ENCODE results near the gene DDI2.
A peak's percentile ranks its signal among the peaks of the same experiment; 100 is the strongest.
"Not testable (repeated sequence)": the region's sequence is repeated elsewhere in the genome, so short reads cannot be mapped to it uniquely, and the experiment has no call there.

Gene DDI2

DNA sequence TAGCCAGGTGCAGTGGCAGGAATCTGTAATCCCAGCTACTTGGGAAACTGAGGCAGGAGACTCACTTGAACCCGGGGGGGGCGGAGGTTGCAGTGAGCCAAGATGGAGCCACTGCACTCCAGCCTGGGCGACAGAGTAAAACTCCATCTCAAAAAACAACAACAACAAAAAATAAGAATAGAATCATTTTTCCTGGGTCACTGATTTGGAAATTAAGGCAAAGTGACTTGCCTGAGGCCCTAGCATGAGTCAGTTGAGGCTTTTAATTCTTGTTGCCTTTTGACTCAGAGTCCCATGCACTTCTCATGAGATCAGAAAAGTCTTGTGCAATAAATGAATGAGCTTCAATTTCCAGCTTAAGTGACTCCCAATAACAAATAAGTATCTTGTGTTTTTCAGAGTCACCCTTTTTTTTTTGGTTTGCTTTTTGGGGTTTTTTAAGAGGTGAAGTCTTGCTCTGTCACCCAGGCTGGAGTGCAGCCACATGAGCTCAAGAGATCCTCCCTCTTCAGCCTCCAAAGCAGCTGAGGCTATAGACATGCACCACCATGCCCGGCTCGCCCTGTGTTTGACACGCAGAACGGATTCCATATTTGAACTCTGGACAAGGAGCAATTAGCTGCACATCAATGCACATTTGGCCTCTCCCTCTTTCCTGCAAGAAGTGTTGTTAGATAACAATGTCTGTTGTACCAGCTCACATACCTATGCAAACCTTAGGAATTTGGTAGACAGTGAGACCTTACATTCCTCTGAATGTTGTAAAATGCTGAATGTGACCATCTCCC, 63.5 kb downstream of the DDI2 start:
- DNase-seq = no peak

DNA sequence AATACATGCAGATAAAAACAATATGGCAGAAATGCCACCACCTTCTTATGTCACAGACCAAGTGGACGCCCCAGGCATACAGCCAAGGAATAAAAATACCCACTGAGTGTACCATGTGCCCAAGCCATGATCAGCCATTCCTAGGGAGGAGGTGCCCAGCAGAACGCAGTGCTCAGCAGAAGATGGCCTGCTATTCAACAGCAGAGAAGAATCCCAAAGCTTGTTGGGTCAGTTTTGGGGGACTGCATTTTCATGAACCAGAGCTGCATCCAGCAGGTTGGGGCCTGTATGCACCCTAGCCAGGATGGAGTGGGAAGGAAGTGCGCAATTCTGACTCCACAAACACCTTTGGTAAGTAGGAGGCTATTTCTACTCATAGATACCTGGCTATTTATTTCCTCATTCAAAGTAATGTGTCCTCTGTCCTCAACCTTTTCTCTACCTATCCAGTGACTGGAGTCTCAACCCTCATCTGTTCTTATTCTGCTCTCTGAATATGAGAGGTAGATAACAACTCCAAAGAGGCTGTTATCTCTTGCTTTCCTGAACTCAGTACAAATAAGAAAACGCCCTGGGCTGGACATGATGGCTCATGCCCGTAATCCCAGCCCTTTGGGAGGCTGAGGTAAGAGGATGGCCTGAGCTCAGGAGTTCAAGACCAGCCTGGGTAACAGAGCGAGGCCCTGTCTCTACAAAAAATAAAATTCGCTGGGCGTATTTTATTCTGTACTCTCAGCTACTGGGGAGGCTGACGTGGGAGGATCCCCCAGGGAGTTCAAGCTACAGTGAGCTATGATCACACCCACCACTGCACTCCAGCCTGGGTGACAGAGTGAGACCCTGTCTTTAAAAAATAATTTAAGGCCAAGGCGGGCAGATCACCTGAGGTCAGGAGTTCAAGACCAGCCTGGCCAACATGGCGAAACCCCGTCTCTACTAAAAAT, 64.4 kb downstream of the DDI2 start:
- no peak for DNase-seq

DNA sequence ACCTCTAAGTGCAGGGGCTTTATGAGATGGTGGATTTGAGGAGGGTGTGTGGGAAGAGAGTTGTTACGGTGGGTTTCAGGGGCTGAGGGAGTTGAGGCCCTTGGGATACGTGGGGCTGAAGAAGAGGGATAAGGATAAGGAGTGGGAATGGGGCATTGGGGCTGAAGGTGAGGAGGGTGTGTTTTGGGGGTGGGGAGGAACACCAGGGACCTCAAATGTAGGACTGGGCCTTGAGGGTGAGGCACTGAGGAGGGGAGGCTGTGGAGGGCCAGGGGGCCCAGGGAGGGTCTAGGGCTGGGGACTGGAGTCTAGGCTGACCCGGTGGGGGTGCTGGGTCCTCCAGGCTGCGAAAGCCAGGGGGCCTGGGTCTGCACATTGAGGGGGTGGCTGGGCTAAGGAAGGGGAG, 65.7 kb downstream of the DDI2 start:
- no peak for DNase-seq

DNA sequence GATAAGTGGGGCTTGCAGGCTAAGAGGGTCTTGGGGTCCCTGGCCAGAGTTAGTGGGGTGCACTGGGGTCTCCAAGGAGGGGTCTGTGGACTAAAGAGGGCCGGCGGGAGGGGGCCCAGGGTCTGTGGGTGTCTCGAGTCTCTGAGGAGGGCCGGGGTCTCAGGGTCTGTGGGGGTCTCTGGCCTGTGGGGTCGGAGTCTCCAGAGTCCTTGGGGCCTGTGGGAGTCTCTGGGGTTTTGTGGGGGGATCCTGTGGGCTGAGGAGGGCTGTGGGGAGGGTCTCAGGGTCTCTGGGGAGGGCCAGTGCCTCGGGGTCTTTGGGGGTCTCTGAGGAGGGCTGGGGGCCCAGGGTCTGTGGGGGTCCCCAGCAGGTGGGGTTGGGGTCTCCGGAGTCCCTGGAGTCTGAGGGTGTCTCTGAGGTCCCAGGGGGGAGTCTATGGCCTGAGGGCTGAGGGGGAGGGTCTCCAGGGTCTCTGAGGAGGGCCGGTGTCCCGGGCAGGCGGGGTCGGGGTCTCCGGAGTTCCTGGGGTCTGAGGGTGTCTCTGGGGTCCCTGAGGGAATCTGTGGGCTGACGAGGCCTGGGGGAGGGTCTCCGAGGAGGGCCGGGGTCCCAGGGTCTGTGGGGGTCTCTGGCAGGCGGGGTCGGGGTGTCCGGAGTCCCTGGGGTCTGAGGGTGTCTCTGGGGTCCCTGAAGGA, 66.2 kb downstream of the DDI2 start:
- DNase-seq = no peak

DNA sequence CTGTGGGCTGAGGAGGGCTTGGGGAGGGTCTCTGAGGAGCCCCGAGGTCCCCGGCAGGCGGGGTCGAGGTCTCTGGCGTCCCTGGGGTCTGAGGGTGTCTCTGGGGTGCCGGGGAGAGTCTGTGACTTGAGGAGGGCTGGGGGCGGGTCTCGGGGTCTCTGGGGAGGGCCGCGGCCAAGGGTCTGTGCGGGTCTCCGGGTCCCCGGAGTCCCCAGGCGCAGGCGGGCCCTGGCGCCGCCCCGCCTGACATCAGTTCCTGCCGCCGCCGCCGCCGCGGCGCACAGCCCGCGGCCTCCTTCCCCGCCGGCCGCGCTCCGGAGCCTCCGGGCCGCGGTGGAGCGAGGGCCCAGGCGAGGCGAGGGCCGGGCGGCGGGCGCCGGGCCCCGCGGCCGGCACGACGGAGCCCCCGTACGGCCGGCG, 66.8 kb downstream of the DDI2 start, which contains the start of gene PLEKHM2:
TSS of gene PLEKHM2 (plus strand) at position 279 of the 420 bp plus-strand sequence. CDS start 239 bp downstream, outside the sequence.
- DNase-seq = peak; percentile 19

DNA sequence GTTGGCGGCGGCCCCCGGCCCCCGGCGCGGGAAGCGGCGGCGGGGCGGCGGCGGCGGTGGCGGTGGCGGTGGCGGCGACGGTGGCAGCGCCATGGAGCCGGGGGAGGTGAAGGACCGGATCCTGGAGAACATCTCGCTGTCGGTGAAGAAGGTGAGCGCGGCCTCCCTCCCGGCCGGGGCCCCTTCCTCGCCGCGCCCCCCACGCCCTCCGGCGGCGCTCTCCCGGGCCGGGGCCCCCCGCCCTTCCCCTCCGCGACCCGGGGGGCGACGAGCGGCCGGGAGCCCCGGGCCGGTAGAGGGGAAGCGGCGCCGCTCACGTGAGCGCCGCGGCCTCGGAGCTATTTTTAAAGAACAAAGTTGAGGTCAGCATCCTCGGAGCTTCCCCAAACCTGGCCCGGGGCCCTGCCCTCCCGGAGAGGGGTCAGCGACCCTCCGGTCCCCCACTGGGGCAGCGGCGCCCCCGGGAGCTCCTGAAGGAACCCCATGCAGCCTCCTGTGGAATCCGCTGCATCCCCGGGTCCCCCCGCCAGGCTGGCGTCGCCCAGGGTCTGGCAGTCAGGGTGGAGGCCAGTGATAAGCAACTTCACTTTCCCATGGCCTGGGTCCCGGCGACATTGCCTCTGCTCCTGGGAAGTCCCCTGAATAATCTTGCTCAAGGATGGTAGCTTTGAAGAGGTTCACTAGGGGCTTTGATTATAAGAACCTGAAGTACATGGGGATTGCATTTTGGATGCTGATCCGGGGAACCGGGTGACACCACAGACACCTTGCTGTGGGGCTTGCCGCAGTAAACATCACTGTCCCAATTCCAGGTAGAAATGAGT, 67.4 kb downstream of the DDI2 start:
- peak; percentile 17 for DNase-seq

DNA sequence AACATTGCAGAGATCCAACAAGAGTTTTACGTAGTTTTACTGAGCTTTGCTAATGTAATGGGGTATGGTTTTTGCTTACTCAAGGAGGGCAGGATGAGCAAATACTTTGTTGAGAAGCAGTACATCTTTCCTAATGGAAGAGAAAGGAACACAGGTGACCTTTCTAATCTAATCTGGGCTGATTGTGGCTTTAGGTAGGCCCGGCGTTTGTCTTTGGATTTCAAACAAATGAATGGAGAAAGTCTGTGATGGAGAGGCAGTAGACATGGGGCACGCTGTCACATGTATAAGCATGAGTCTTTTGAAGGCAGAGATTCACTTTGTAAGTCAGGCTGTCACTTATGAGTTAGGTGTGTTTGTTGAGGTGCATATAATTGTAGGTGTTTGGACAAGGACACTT, 68.6 kb downstream of the DDI2 start:
- no peak for DNase-seq

DNA sequence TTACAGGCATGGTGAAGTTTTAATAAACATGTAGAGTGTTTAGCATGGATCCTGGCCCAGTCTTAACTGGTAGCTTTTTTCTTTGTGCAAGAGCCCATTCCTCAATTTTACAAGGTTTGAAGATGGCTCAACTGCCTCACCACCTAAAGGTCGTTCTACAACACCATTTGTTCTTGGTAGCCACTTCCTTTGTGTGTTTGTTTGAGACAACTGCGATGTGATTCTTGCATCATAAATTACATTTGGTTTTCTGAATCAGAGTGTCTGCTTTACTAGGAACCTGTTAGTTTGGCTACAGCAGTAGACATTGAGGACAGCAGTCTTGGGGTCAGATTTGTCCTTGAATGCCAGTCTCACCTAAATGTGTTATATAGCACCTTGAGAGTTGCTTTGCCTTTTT, 70.2 kb downstream of the DDI2 start:
- no peak for DNase-seq

DNA sequence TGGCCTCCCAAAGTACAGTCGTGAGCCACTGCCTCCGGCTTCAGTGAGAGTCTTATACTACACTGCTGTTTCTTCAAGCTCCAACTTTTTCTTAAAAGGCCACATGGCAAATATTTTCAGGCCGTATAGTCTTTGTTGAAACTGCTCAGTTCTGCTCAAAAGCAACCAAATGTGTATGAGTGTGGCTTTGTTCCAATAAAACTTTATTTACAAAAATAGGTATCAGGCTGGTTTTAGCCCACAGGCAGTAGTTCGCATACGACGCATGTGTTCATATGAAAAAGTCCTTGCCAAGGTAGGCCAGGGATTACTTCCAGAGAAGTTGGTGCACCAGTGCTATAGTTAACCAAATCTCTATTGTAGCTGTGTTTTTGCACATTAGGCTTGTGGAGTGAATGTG, 73.1 kb downstream of the DDI2 start:
- DNase-seq = no peak

DNA sequence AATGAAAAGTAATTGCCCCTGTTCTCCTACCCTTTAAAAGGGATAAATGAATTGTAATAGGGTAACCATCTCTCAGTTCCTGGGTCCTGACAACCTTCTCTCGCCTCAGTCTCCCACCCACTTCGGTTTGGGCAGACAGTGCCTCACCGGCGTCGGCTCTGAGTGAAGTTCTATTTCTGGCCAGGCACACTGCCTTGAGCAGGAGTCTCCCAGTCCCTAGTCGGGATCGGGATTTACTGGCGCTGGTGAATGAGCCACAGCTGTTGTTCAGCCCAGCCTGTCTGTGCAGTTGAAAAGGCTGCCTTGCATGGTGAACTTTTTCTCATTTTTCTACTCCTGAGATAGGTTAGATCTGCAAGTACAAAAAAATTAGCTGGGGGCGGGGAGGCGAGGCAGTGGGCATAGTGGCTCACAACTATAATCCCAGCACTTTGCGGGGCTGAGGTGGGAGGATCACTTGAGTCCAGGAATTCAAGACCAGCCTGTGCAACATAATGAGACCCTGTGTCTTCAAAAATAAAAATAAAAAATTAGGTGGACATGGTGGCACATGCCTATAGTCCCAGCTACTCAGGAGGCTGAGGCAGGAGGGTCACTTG, 74.3 kb downstream of the DDI2 start:
- DNase-seq = no peak

DNA sequence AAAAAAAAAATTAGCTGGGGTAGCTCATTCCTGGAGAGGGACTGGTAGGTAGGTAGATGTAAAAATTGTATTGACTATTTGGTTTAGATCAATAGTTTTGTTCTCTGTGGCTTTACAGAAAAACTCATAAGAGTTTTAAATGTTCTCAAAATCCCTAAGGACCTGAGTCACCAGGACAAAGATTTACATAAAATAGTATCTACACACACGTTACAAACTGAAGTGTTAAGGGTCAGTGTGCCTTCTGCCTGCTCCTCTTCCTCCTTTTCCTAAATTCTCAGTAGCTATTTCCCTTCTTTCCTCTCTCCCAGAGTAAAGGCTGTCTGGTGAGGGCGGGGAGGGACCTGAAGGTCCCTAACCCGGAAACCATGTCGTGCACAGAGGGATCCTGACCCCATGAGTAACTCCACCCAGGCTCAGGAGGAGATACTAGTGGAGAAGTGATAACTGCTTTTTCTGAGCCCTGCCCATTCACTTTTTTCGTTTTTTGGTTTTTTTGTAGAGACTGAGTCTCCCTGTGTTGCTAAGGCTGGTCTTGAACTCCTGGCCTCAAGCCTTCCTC, 74.9 kb downstream of the DDI2 start:
- DNase-seq = no peak

DNA sequence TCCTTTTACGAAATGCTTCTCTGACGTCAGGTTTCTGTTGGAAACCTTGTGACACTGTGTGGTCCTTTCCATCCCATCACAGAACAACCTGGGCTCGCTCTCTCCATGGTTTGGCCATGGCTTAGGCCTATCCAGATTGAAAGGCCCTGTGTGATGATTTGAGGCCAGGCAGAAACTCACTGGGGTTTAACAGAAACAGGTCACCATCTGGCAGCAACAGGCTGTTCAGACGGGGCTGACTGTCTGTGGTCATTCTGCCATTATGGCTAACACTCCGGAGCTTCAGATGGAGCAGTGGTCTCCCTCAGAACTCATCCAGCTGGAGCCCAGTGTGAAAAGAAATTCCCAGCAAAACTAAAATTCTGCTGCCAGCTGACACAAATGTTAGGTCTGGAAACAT, 76.1 kb downstream of the DDI2 start:
- no peak for DNase-seq

DNA sequence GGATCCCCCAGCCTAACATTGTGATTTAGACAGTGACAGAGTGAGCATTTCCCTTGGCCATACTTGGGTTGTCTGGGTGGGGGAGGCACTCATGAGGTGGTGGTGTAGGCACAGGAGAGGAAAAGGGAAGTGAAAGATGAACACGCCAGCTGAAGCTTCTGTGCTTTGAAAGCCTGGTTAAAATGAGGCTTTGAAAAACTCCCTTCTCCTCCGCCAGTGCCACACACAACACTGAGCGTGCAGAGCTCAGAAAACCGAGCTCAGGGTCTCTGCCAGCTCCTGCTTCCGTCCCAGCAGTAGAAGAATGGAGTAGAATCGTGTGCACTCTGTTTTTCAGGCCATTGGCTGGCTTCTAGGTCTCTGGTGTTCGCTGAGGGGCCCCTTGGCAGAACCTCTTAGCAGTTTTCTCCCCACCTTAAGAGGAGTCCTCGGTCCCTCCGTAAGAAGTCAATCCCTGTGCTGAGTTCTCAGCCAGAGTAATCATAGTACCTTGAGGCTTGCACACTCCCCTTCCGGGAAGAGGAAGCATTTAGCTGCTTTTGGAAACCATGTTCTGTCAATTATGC, 79.8 kb downstream of the DDI2 start:
- DNase-seq = no peak

DNA sequence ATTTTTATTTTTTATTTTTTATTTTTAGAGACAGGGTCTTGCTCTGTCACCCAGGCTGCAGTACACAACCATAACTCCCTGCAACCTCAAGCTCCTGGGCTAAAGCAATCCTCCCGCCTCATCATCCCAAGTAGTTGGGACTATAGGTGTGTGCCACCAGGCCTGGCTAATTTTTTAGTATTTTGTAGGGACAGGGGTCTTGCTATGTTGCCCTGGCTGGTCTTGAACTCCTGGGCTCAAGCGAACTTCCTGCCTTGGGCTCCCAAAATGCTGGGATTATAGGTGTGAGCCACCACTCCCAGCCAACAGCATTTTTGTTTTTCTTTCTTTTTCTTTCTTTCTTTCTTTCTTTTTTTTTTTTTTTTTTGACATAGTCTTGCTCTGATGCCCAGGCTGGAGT, 80.9 kb downstream of the DDI2 start:
- DNase-seq = no peak

DNA sequence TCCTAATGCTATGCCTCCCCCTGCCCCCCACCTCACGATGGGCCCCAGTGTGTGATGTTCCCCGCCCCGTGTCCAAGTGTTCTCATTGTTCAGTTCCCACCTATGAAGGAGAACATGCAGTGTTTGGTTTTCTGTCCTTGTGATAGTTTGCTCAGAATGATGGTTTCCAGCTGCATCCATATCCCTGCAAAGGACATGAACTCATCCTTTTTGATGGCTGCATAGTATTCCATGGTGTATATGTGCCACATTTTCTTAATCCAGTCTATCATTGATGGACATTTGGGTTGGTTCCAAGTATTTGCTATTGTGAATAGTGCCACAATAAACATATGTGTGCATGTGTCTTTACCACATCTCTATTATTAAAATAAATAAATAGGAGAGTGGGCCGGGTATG, 82.1 kb downstream of the DDI2 start:
- DNase-seq = not testable (repeated sequence)

DNA sequence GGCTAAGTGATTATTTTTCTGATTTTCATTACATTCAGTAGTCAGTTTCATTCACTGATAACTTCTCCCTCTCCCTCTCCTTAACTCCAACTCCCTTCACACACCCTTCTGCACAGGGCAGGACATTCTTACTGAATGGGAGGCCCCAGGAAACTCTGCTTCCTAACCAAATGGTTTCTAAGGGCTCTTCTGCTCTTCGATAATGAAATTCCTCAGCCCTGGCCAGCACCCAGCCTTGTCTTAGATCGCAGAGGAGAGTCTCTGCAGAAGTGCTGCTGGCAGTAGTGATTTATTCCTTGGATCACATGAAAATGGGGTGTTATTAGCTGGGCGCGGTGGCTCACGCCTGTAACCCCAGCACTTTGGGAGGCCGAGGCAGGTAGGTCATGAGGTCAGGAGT, 83.2 kb downstream of the DDI2 start:
- no peak for DNase-seq

DNA sequence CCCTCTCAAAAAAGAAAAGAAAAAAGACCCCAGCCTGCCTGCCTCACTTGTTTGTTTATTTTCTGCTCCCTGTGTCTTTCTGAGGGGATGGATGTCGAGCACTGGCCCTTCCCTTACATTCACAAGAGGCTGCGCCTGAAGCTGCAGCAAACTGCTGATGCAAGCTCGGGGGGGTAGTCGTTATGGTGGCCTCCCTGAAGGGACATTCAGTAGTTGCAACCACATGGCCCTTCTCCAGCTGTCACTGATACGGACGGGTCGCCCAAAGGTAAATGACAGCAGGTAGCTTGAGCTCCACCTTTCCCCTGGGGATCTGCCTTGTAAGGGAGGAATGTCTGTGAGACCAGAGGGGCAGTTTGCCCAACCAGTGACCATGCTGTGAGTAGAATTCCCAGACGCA, 84.5 kb downstream of the DDI2 start:
- DNase-seq = no peak

DNA sequence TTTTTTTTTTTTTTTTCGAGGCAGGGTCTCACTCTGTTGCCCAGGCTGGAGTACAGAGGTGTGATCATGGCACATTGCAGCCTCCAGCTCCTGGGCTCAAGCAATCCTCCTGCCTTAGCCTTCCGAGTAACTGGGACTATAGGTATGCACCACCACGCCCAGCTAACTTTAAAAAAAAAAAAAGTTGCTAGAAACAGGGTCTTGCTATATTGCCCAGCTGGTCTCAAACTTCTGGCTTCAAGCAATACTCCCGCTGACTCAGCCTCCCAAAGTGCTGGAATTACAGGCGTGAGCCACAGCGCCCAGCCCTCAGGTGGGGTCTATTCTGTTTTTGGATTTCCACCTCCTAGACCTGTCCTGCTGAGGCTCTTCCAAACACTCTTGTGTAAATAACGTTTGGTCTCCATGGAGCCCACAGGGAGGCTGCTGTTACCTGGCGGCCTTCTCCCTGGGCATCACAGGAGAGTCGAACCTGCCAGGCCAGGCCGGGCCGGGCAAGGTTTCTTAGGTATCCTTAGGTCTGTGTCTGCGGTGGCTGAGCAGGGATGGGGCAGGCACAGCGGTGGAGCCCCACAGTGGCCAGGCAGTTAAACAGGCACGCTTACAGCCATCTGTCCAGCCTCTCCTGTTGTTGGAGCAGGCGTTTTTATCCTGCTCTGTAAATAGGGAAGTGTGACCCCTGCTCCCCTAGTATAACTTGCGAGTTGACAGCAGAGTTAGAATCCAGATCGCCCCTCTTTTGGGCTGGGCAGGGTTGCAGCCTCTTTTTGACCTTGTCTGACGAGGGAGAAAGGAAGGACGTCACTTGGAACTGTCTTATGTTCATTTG, 85.7 kb downstream of the DDI2 start:
- no peak for DNase-seq

DNA sequence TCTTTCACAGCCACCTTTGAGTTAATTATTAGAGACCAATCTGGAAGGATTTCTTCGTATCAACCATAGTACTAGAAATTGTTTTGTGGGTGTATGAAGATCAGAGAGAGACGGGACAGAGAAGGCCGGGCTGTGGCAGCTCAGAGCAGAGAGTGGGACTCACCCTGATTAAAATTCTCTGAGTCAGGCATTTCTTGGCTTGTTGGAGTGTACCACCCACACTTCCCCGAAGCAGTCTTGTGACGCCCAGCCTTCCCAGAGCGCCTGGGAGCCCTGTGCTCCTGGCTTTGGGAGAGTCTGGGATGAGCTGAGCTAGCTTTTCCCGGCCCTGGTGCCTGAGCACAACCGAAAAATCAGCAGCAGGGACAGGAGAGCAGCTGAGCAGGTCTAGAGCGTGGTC, 86.3 kb downstream of the DDI2 start:
- no peak for DNase-seq

DNA sequence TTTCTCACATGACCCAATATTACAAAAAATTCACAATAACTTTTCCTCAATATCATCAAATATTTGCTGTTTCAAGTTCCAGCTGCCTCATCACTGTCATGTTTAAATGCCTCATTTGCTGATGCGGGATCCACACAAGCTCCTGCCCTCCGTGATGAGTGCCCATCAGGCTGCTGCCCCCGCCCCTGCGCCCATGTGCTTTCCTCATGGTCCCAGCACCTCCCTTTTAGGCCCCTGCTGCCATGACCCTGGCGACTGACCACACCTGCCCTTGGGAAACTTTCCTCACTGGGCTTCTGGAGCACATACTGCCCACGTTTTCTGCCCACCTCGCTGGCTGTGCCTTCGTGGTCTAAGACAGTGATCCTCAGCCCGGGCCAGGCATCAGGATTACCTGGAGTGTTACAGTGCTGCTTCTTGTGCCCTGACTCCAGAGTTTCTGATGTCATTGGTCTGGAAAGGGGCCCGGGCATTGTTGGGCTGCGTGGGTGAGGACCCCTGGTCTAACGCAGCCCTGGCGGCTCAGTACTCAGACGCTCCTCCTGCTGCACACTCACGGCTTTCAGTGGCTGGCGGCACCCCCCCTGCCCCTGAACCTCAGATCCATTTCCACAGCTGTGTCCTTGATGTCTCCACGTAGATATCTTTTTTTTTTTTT, 87.4 kb downstream of the DDI2 start:
- DNase-seq = no peak
